H1 (cell line): ENCODE results near the gene NSFL1C. TPM values are rescaled to one million over a fixed set of nuclear protein-coding genes. Genes with fewer than 3 reads are reported as not detected.

Source experiments
- CREB1 ChIP-seq: IDR thresholded peaks from 2 replicates; pipeline ENCODE4 v1.6.1; 2012; ENCODE audit warnings: inconsistent platforms
- EZH2 ChIP-seq: fragments of 200-600 bp; sonication (generic); IDR thresholded peaks from 2 replicates; pipeline ENCODE4 v1.7.1; 2012; ENCODE audit warnings: low read depth, mild to moderate bottlenecking, moderate library complexity, low read length, inconsistent platforms; ENCODE audit not compliant: severe bottlenecking
- GABPA ChIP-seq: IDR thresholded peaks from 2 replicates; pipeline ENCODE4 v1.6.1; 2011; ENCODE audit warnings: mild to moderate bottlenecking, low read length, moderate library complexity, borderline replicate concordance; ENCODE audit not compliant: insufficient read depth
- TAF1 ChIP-seq: IDR thresholded peaks from 2 replicates; pipeline ENCODE4 v1.6.1; 2011; ENCODE audit warnings: mild to moderate bottlenecking, low read depth, low read length
- YY1 ChIP-seq: IDR thresholded peaks from 2 replicates; pipeline ENCODE4 v1.6.1; 2011; ENCODE audit warnings: low read depth, mild to moderate bottlenecking, low read length
- polyA plus RNA-seq, 7 experiments: library from polyadenylated mRNA; depleted of rRNA in 3 of 7; stranded (reverse) in 5 of 7; unstranded in 2 of 7; fragments of >200 nt in 5 of 7; fragments of 200-250 nt in 2 of 7; gene quantifications; 1 replicate in 5 of 7; 2 replicates in 1 of 7; 4 replicates in 1 of 7; pipeline versions ENCODE4 v1.2.1 to v1.2.3, GENCODE V29; 2011 to 2013; ENCODE audit warnings: missing spikeins in 2 of 7, mixed read lengths in 2 of 7
- total RNA-seq: library from RNA; stranded (reverse); fragmentation: NEBNext Ultra II Directional; extraction: Animal tissue kit (Norgen Biotek cat#: 25700); gene quantifications from 2 replicates; pipeline ENCODE4 v1.2.1, GENCODE V29; 2021
- TF ChIP-seq, protein P1 (sequence below): IDR thresholded peaks from 2 replicates; pipeline ENCODE4 v1.6.1; 2012; ENCODE audit warnings: inconsistent platforms
- TF ChIP-seq, protein P2 (sequence below): IDR thresholded peaks from 2 replicates; pipeline ENCODE4 v1.6.1; 2012; ENCODE audit warnings: inconsistent platforms

Gene NSFL1C
- total and polyA plus RNA-seq, 2 of the 8 experiments (the other 6 are each of a cell fraction or from before 2014, with no cell fraction given) = 21.6 to 98.0 TPM

DNA sequence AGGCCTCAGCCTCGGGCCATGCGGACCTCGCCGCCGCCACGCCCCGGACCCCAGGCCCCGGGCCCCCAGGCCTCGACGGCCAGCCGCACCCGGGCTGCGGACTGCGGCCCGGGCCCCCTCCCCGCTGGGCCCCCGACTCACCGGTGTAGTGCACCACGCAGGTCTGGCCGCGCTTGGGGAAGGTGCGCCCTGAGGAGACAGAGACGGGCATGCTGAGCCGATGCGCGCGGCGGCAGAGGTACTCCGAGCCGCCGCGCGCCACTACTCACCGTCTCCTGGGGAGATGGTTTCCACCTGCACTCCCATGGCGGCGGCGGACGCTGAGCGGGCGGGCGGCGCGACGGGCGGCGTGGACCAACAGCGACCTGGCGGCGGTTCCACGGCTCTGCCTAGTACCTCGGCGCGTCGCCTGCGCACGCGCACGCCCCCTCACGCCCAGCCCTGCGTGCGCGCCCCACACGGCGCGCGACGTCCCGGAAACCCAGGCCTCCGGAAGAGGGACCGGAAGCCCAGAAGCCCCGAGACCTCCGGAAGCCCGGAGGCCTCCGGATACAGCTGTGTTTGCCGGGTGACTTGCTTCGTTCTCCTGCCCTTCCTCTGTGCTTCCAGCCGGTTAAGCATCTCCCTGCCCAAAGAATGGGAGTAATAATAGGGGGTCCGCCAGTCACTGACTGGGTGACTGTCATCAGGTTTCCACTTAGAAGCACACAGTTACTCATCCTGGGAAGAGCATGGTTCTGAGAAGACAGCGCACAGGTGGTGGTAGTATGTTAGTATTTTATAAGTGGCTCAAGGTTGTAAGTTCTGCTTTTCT lies 73.7 kb downstream of the NSFL1C start, which contains the start of gene FKBP1A (continued):
- no peak for TF ChIP-seq EZH2
- no peak for TF ChIP-seq CREB1
- TF ChIP-seq, protein P1, sequence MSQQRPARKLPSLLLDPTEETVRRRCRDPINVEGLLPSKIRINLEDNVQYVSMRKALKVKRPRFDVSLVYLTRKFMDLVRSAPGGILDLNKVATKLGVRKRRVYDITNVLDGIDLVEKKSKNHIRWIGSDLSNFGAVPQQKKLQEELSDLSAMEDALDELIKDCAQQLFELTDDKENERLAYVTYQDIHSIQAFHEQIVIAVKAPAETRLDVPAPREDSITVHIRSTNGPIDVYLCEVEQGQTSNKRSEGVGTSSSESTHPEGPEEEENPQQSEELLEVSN = 0 out of 2 replicates have a peak, but pooled peaks have one; percentile 11
- TF ChIP-seq, protein P2, sequence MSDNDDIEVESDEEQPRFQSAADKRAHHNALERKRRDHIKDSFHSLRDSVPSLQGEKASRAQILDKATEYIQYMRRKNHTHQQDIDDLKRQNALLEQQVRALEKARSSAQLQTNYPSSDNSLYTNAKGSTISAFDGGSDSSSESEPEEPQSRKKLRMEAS = peak; percentile 60; the same call in 1 of the 2 replicates
- TF ChIP-seq YY1 = peak; percentile 64
- peak; percentile 85; the same call in 1 of the 2 replicates for TF ChIP-seq GABPA
- TF ChIP-seq TAF1 = peak; percentile 47; the same call in 1 of the 2 replicates
